Activated naive CD4-positive, alpha-beta T cell treated with anti-CD3 and anti-CD28 coated beads, Interleukin-2, amount 50 U/mL, for 72 hours (primary cell): ENCODE data around the gene PCSK2. TPM values are rescaled to one million over a fixed set of nuclear protein-coding genes. Genes with fewer than 3 reads are reported as not detected.

ENCODE experiments used
- ATAC-seq, 2 donors: fragments of 150-1000 bp; cut with Tn5 transposase; 2 replicates each; pipeline ENCODE4 v1.10.0; 2021; ENCODE audit warnings: mild to moderate bottlenecking in 2 of 2, moderate library complexity in 2 of 2
- DNase-seq, 2 donors: peaks; one replicate each; pipeline ENCODE4 v3.0.0; 2021 to 2022; ENCODE audit warnings: low spot score in 2 of 2
- H3K27ac Mint-ChIP-seq, 2 donors: one replicate each; pipeline ENCODE4 v1.8.0; 2022; ENCODE audit warnings: mild to moderate bottlenecking in 2 of 2, mixed read lengths in 2 of 2
- H3K36me3 Mint-ChIP-seq, 2 donors: one replicate each; pipeline ENCODE4 v1.8.0; 2022; ENCODE audit warnings: mixed read lengths in 2 of 2
- H3K9me3 Mint-ChIP-seq, 2 donors: one replicate each; pipeline ENCODE4 v1.8.0; 2022; ENCODE audit warnings: mixed read lengths in 2 of 2
- total RNA-seq, 2 donors: library from RNA; stranded (reverse); gene quantifications; one replicate each; pipeline ENCODE4 v1.2.3, GENCODE V29; 2022

PCSK2 gene
- total RNA-seq, 2 donors from 2014 or later: not detected

DNA sequence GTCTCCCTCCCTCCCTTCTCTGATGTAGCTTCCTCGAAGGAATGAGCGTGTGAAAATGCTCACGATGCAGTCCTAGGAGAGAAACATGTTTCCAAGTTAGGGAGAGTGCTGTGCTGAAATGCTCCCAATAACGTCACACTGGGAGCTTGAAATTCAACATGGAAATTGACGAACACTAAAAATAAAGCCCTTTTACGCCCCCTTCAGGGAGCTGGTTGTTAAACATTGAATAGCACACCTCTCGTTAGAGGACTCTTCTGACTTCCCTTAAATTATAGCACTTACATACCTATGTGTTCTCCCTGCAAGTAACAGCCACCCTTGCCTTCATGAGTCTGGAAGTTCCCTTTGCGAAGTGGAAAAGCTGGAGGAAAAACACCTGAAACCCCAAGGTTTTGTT lies 215.7 kb downstream of the PCSK2 start:
- peaks cover 0 to 4% of the 10 kb centered on the region in 2 donors for H3K36me3 Mint-ChIP-seq
- H3K9me3 Mint-ChIP-seq: peaks cover 4 to 6% of the 10 kb centered on the region in 2 donors
- ATAC-seq: no peak
- no peak overlapping the region for H3K27ac Mint-ChIP-seq
- no peak for DNase-seq

DNA sequence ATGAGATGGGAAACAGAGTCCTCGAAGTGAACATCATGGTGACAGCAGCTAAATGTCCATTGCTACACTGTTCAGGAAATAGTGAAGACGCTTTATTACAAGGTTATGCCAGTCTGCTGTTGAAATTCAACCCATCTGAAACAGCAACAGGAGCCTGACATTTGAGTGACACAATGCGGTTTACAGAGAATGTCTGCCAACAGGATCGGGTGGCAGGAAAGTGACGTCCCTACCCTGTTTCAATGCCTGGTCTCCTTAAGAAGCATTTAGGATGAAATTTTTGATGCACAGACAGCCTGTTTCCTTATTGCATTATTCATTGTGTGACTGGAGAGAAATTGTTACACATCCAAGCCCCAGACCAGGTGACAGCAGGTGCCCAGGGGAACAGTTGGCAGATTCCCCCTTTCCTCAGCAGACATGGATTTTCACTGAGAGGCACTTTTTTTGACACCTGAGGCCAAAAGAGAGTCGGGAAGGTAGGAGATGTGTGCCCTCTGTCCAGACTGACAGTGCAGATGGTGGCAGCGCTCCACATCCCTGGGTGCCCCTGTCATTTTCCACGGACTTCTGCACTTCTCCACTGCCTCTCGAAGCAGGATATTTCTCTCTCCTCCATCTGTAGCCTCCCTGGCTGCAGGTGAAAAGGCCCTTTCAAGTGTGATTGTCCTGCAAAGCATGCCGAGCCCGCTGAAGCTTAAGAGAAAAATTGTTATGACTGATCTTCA lies 216.5 kb downstream of the PCSK2 start:
- H3K27ac Mint-ChIP-seq: no peak overlapping the region
- peaks cover 0 to 4% of the 10 kb centered on the region in 2 donors for H3K36me3 Mint-ChIP-seq
- peaks cover 4 to 6% of the 10 kb centered on the region in 2 donors for H3K9me3 Mint-ChIP-seq
- ATAC-seq: no peak
- no peak for DNase-seq

GRCh38 chr20:17444091-17444490 lies 217.3 kb downstream of the PCSK2 start:
- ATAC-seq (no peak), DNase-seq (no peak)
- Mint-ChIP-seq H3K9me3 (peaks cover 4 to 6% of the 10 kb centered on the region in 2 donors), H3K36me3 (peaks cover 0 to 4% of the 10 kb centered on the region in 2 donors), H3K27ac (no peak overlapping the region)

- DNase-seq: no peak
- no peak for ATAC-seq
- Mint-ChIP-seq H3K36me3 (peaks cover 0 to 4% of the 10 kb centered on the region in 2 donors), H3K9me3 (peaks cover 4 to 6% of the 10 kb centered on the region in 2 donors), H3K27ac (no peak overlapping the region)
Measured at GRCh38 chr20:17445543-17445942, 218.7 kb downstream of the PCSK2 start.

DNA sequence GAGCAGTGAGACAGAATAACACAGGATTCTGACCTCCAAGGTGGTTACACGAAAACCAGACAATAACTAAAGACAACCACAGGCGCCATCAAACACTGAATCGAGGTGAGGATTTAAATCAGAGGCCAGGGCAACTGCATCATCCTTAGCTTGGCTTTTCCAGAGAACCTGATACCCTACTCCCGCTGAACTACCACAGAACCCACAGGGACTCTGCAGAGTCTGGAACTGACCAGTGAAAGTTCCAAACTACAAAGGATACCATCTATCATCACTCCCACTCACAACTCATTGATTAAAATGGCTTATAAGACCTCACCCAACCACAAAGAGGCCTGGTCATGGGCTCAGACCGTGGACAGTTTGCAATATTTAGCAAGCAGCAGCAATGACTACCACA lies 219.3 kb downstream of the PCSK2 start:
- no peak for ATAC-seq
- Mint-ChIP-seq H3K9me3 (peaks cover 3 to 6% of the 10 kb centered on the region in 2 donors), H3K36me3 (peaks cover 0 to 4% of the 10 kb centered on the region in 2 donors), H3K27ac (no peak overlapping the region)
- DNase-seq: no peak

GRCh38 chr20:17448071-17448470 lies 221.2 kb downstream of the PCSK2 start:
- no peak for DNase-seq
- no peak for ATAC-seq
- H3K9me3 Mint-ChIP-seq: no peaks in the 10 kb centered on the region

GRCh38 chr20:17449031-17449430 lies 222.2 kb downstream of the PCSK2 start:
- no peaks in the 10 kb centered on the region for H3K9me3 Mint-ChIP-seq
- ATAC-seq: no peak
- no peak overlapping the region for H3K27ac Mint-ChIP-seq

More at GRCh38 chr20:17448071-17448470, 221.2 kb downstream of the PCSK2 start:
- Mint-ChIP-seq H3K27ac (no peak overlapping the region), H3K36me3 (no peaks in the 10 kb centered on the region)

GRCh38 chr20:17452441-17452840 lies 225.6 kb downstream of the PCSK2 start:
- ATAC-seq (no peak), DNase-seq (no peak)
- no peak overlapping the region for H3K27ac Mint-ChIP-seq
- H3K36me3 Mint-ChIP-seq: no peaks in the 10 kb centered on the region
- H3K9me3 Mint-ChIP-seq: no peaks in the 10 kb centered on the region

More at GRCh38 chr20:17449031-17449430, 222.2 kb downstream of the PCSK2 start:
- no peaks in the 10 kb centered on the region for H3K36me3 Mint-ChIP-seq
- no peak for DNase-seq

DNA sequence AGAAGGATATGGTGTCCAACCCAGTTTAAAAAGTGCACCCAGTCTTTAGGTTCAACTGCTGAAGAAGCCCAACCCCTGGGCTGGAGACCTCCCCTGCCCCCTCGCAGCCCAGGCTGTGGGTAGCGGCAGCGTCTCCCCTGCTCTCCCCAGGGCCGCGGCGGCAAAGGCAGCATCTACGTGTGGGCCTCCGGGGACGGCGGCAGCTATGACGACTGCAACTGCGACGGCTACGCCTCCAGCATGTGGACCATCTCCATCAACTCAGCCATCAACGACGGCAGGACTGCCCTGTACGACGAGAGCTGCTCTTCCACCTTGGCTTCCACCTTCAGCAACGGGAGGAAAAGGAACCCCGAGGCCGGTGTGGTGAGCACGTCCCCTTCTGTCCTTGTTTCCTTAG lies 226.8 kb downstream of the PCSK2 start:
- DNase-seq (no peak), ATAC-seq (no peak)
- no peaks in the 10 kb centered on the region for H3K9me3 Mint-ChIP-seq
- H3K36me3 Mint-ChIP-seq: no peaks in the 10 kb centered on the region
- no peak overlapping the region for H3K27ac Mint-ChIP-seq

- no peak for ATAC-seq
- no peak for DNase-seq
- H3K9me3 Mint-ChIP-seq: peaks cover 0 to 6% of the 10 kb centered on the region in 2 donors
- no peaks in the 10 kb centered on the region for H3K36me3 Mint-ChIP-seq
- no peak overlapping the region for H3K27ac Mint-ChIP-seq
Measured at GRCh38 chr20:17456279-17456678, 229.4 kb downstream of the PCSK2 start.

DNA sequence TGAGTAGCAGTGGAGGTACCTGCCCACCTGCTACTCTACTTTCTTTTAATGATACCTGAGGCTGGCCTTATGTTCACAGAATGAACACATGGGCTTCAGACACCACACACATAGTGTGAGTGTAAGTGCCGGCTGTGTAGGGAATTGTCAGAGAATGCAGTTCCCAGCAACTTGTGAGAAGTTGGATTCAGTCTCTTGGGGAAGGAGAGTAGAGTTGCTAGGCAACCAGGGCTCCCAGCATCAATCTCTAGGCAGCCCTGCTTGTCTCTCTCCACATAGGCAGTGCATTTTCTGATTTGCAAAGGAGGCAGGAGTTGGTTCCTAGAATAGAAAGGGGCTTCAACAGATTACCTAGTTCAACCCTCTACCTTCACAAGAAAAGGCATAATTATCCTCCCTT lies 230.2 kb downstream of the PCSK2 start:
- Mint-ChIP-seq H3K27ac (no peak overlapping the region), H3K36me3 (no peaks in the 10 kb centered on the region), H3K9me3 (peaks cover 0 to 6% of the 10 kb centered on the region in 2 donors)
- DNase-seq (no peak), ATAC-seq (no peak)

DNA sequence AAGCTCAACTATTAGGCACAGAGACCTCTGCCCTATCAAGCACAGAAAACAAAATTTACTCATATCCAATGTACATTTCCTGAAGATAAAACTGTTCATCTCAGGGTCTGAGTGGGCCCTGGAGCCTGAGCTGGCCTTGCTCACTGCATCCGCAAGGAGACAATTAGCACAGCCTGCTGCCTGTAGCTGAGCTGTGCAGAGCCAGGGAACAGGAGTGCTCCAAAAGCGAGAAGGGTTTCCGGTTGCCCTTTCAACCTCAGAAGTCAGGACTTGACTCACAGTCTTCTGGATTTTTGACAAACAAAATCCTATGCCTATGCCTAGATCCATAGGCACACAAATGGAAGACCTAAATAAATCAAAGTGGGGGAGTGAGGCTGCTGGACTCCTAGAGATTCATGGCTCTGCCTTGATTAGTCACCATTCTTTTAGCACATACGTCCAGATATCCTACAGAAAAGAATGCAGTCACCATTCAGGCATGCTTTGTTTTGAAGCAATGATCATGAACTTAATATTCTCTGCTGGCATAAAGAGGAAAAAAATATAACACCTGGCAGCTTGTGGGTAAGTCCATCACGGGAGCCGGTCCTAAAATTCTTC lies 230.8 kb downstream of the PCSK2 start:
- Mint-ChIP-seq H3K36me3 (no peaks in the 10 kb centered on the region), H3K27ac (no peak overlapping the region), H3K9me3 (peaks cover 0 to 6% of the 10 kb centered on the region in 2 donors)
- DNase-seq (no peak), ATAC-seq (no peak)

- no peak overlapping the region for H3K27ac Mint-ChIP-seq
- ATAC-seq (no peak), DNase-seq (no peak)
- H3K36me3 Mint-ChIP-seq: no peaks in the 10 kb centered on the region
- peaks cover 0 to 6% of the 10 kb centered on the region in 2 donors for H3K9me3 Mint-ChIP-seq
Measured at GRCh38 chr20:17460119-17460518, 233.3 kb downstream of the PCSK2 start.

DNA sequence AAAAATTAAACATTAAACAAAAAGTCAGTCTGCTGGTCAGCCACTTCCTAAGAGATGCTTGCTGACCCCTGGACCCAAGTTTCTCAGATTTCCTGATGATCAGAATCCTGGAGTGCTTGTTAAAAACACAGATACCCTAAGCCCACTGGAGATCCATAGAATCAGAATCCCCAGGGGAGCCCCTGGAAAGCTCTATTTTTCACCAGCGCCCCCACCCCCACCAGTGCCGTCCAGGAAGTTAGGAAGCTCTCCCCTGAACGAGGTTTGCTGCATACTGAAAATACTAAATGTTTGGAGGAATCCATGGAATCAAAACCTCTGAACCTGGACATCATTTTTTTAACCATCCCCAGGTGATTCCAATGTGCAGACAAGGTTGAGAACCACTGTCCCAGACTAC lies 235.1 kb downstream of the PCSK2 start:
- Mint-ChIP-seq H3K36me3 (no peaks in the 10 kb centered on the region), H3K27ac (no peak overlapping the region), H3K9me3 (peaks cover 0 to 6% of the 10 kb centered on the region in 2 donors)
- ATAC-seq: no peak
- no peak for DNase-seq

DNA sequence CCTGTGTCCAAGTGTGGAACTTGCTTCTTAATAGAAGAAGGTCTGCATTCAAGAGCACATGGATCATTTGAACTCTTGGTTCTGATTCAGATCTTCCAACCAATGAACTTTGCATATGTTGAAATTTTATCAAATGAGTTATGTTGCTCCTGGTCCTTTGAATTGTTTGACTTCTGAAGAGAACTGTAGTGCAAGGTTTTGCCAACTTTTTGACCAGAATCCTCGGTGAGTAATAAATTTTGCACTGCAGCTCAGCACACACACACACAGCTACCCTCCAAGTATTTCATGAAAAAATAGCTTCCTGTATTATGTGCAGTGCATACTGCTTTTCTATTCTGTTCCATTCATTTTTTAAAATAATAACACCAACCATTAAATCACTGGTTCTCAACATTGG lies 236.9 kb downstream of the PCSK2 start:
- no peaks in the 10 kb centered on the region for H3K36me3 Mint-ChIP-seq
- no peak overlapping the region for H3K27ac Mint-ChIP-seq
- DNase-seq (no peak), ATAC-seq (no peak)
- H3K9me3 Mint-ChIP-seq: peaks cover 0 to 6% of the 10 kb centered on the region in 2 donors

GRCh38 chr20:17465236-17465635 lies 238.4 kb downstream of the PCSK2 start:
- DNase-seq: no peak
- Mint-ChIP-seq H3K9me3 (peaks cover 0 to 2% of the 10 kb centered on the region in 2 donors), H3K27ac (no peak overlapping the region), H3K36me3 (no peaks in the 10 kb centered on the region)
- no peak for ATAC-seq

DNA sequence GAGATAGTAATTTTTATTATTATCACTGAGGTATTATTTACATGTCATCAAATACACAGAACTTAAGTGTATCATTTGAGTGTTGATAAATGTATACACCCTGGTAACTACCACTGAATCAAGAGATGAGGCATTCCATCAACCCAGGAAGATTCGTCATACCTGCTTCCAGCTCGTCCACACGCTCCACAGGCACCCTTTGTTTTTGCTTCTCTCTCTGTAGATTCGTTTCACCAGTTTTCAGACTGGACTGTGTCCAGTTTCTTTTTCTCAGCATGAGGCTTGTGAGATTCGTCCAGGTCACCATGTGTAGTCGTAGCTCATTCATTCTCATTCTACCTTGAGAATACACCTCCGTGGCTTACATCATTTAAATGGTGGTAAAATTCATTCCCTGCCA lies 239.8 kb downstream of the PCSK2 start:
- DNase-seq (no peak), ATAC-seq (no peak)
- Mint-ChIP-seq H3K36me3 (no peaks in the 10 kb centered on the region), H3K9me3 (no peaks in the 10 kb centered on the region), H3K27ac (no peak overlapping the region)

GRCh38 chr20:17467120-17467655 lies 240.3 kb downstream of the PCSK2 start:
- no peaks in the 10 kb centered on the region for H3K36me3 Mint-ChIP-seq
- H3K9me3 Mint-ChIP-seq: no peaks in the 10 kb centered on the region
- no peak for DNase-seq
- ATAC-seq: no peak
- no peak overlapping the region for H3K27ac Mint-ChIP-seq
